Karpas-422 (cell line): Measurements from ENCODE around the gene TNS1. TPM values are rescaled to one million over a fixed set of nuclear protein-coding genes. Genes with fewer than 3 reads are reported as not detected.

ENCODE experiments used
- DNase-seq: peaks from one replicate; pipeline ENCODE4 v3.0.0-alpha.2; 2015
- H2AFZ ChIP-seq: fragments of 200-600 bp; sonication (generic); 2 replicates; pipeline ENCODE4 v1.6.1; 2014; ENCODE audit warnings: antibody characterized with exemption, low read length, mixed read lengths
- H3K27ac ChIP-seq: fragments of 200-600 bp; sonication (generic); 2 replicates; pipeline ENCODE4 v1.5.1; 2014; ENCODE audit warnings: mild to moderate bottlenecking, low read length, moderate library complexity
- H3K27me3 ChIP-seq: fragments of 200-600 bp; sonication (generic); 2 replicates; pipeline ENCODE4 v1.6.1; 2014; ENCODE audit warnings: low read length, mixed read lengths
- H3K36me3 ChIP-seq: fragments of 200-600 bp; sonication (generic); 2 replicates; pipeline ENCODE4 v1.6.1; 2014; ENCODE audit warnings: low read length, mixed read lengths; ENCODE audit not compliant: insufficient read depth
- H3K4me1 ChIP-seq: fragments of 200-600 bp; sonication (generic); 2 replicates; pipeline ENCODE4 v1.6.1; 2014; ENCODE audit warnings: mild to moderate bottlenecking, low read length, mixed read lengths
- H3K4me2 ChIP-seq: fragments of 200-600 bp; sonication (generic); 2 replicates; pipeline ENCODE4 v1.6.1; 2014; ENCODE audit warnings: low read length, low read depth, mild to moderate bottlenecking; ENCODE audit not compliant: poor library complexity, severe bottlenecking
- H3K4me3 ChIP-seq: fragments of 200-600 bp; sonication (generic); 2 replicates; pipeline ENCODE4 v1.5.1; 2014; ENCODE audit warnings: mild to moderate bottlenecking, antibody characterized with exemption, low read length, mixed read lengths
- H3K79me2 ChIP-seq: fragments of 200-600 bp; sonication (generic); 2 replicates; pipeline ENCODE4 v1.6.1; 2014; ENCODE audit warnings: mild to moderate bottlenecking, low read length, mixed read lengths
- H3K9ac ChIP-seq: fragments of 200-600 bp; sonication (generic); 2 replicates; pipeline ENCODE4 v1.6.0; 2014; ENCODE audit warnings: low read length
- H3K9me2 ChIP-seq: fragments of 200-600 bp; sonication (generic), shearing (Covaris generic); replicated peaks from 2 replicates; pipeline ENCODE4 v1.6.0; 2014; ENCODE audit warnings: mild to moderate bottlenecking, low read length, moderate library complexity; ENCODE audit not compliant: insufficient read depth
- H3K9me3 ChIP-seq: fragments of 300-700, 200-600 bp; sonication (generic); 2 replicates; pipeline ENCODE4 v1.6.1; 2014; ENCODE audit warnings: low read length, mixed read lengths
- H4K20me1 ChIP-seq: fragments of 200-600 bp; sonication (generic); 2 replicates; pipeline ENCODE4 v1.6.1; 2014; ENCODE audit warnings: mild to moderate bottlenecking, antibody characterized with exemption, low read length, low read depth; ENCODE audit not compliant: insufficient read depth
- total RNA-seq: library from RNA; depleted of rRNA; stranded (reverse); fragments of >200 nt; shearing (Covaris generic); gene quantifications from 2 replicates; pipeline ENCODE4 v1.2.3, GENCODE V29; 2014; ENCODE audit warnings: low replicate concordance

Gene TNS1
- total RNA-seq, 1 experiment from 2014 or later: 1.7 TPM

- no peak overlapping the region for H3K9ac ChIP-seq
- no peaks in the 10 kb centered on the region for H3K36me3 ChIP-seq
- H3K27ac ChIP-seq: no peak overlapping the region
- H4K20me1 ChIP-seq: no peaks in the 10 kb centered on the region
- no peak for DNase-seq
- no peaks in the 10 kb centered on the region for H3K27me3 ChIP-seq
- no peaks in the 10 kb centered on the region for H3K9me3 ChIP-seq
- H3K4me3 ChIP-seq: no peak overlapping the region
- no peak overlapping the region for H3K4me2 ChIP-seq
- no peaks in the 10 kb centered on the region for H3K4me1 ChIP-seq
- no peak overlapping the region for H2AFZ ChIP-seq
- H3K79me2 ChIP-seq: no peaks in the 10 kb centered on the region
- H3K9me2 ChIP-seq: no peaks in the 10 kb centered on the region
Measured at GRCh38 chr2:217826520-217826919, 176.3 kb downstream of the TNS1 start.

GRCh38 chr2:217825469-217826235 is 177.1 kb downstream of the TNS1 start:
- Histone ChIP-seq H3K4me1 (no peaks in the 10 kb centered on the region), H3K9me2 (no peaks in the 10 kb centered on the region), H2AFZ (no peak overlapping the region), H3K36me3 (no peaks in the 10 kb centered on the region), H3K4me2 (no peak overlapping the region), H3K9ac (no peak overlapping the region), H3K27ac (no peak overlapping the region), H3K4me3 (no peak overlapping the region), H4K20me1 (no peaks in the 10 kb centered on the region), H3K9me3 (no peaks in the 10 kb centered on the region), H3K79me2 (no peaks in the 10 kb centered on the region), H3K27me3 (no peaks in the 10 kb centered on the region)
- DNase-seq: no peak

- H3K79me2 ChIP-seq: no peaks in the 10 kb centered on the region
- H3K9ac ChIP-seq: no peak overlapping the region
- no peak overlapping the region for H3K27ac ChIP-seq
- no peak overlapping the region for H3K4me2 ChIP-seq
- no peaks in the 10 kb centered on the region for H3K36me3 ChIP-seq
- H3K9me3 ChIP-seq: no peaks in the 10 kb centered on the region
- no peak overlapping the region for H3K4me3 ChIP-seq
- no peaks in the 10 kb centered on the region for H3K4me1 ChIP-seq
- no peak for DNase-seq
- H3K27me3 ChIP-seq: no peaks in the 10 kb centered on the region
- H2AFZ ChIP-seq: no peak overlapping the region
- H4K20me1 ChIP-seq: no peaks in the 10 kb centered on the region
- H3K9me2 ChIP-seq: no peaks in the 10 kb centered on the region
Measured at GRCh38 chr2:217824223-217824622, 178.6 kb downstream of the TNS1 start.

GRCh38 chr2:217823626-217824025 is 179.2 kb downstream of the TNS1 start:
- no peaks in the 10 kb centered on the region for H4K20me1 ChIP-seq
- H3K9me3 ChIP-seq: no peaks in the 10 kb centered on the region
- no peak overlapping the region for H3K4me3 ChIP-seq
- H2AFZ ChIP-seq: no peak overlapping the region
- no peak for DNase-seq
- no peak overlapping the region for H3K4me2 ChIP-seq
- H3K9ac ChIP-seq: no peak overlapping the region
- no peak overlapping the region for H3K27ac ChIP-seq
- H3K27me3 ChIP-seq: no peaks in the 10 kb centered on the region
- H3K36me3 ChIP-seq: no peaks in the 10 kb centered on the region
- no peaks in the 10 kb centered on the region for H3K4me1 ChIP-seq
- H3K9me2 ChIP-seq: no peaks in the 10 kb centered on the region
- no peaks in the 10 kb centered on the region for H3K79me2 ChIP-seq

GRCh38 chr2:217822296-217823252 is 180.2 kb downstream of the TNS1 start:
- Histone ChIP-seq H3K9ac (no peak overlapping the region), H3K4me2 (no peak overlapping the region), H2AFZ (no peak overlapping the region), H3K27me3 (no peaks in the 10 kb centered on the region), H3K9me2 (no peaks in the 10 kb centered on the region), H3K4me3 (no peak overlapping the region), H4K20me1 (no peaks in the 10 kb centered on the region), H3K36me3 (no peaks in the 10 kb centered on the region), H3K4me1 (no peaks in the 10 kb centered on the region), H3K79me2 (no peaks in the 10 kb centered on the region), H3K27ac (no peak overlapping the region), H3K9me3 (no peaks in the 10 kb centered on the region)
- no peak for DNase-seq

GRCh38 chr2:217821536-217822147 is 181.2 kb downstream of the TNS1 start:
- no peak overlapping the region for H3K4me3 ChIP-seq
- no peak overlapping the region for H3K4me2 ChIP-seq
- no peaks in the 10 kb centered on the region for H3K36me3 ChIP-seq
- H3K9me3 ChIP-seq: no peaks in the 10 kb centered on the region
- DNase-seq: no peak
- H3K9ac ChIP-seq: no peak overlapping the region
- H3K79me2 ChIP-seq: no peaks in the 10 kb centered on the region
- H2AFZ ChIP-seq: no peak overlapping the region
- H3K4me1 ChIP-seq: no peaks in the 10 kb centered on the region
- no peak overlapping the region for H3K27ac ChIP-seq
- H4K20me1 ChIP-seq: no peaks in the 10 kb centered on the region
- H3K9me2 ChIP-seq: no peaks in the 10 kb centered on the region
- H3K27me3 ChIP-seq: no peaks in the 10 kb centered on the region

- H2AFZ ChIP-seq: no peak overlapping the region
- no peaks in the 10 kb centered on the region for H3K79me2 ChIP-seq
- H3K9me2 ChIP-seq: no peaks in the 10 kb centered on the region
- no peak for DNase-seq
- H3K27ac ChIP-seq: no peak overlapping the region
- H3K9ac ChIP-seq: no peak overlapping the region
- no peaks in the 10 kb centered on the region for H3K4me1 ChIP-seq
- H3K4me3 ChIP-seq: no peak overlapping the region
- no peak overlapping the region for H3K4me2 ChIP-seq
- no peaks in the 10 kb centered on the region for H3K36me3 ChIP-seq
- no peaks in the 10 kb centered on the region for H3K9me3 ChIP-seq
- H3K27me3 ChIP-seq: no peaks in the 10 kb centered on the region
- H4K20me1 ChIP-seq: no peaks in the 10 kb centered on the region
Measured at GRCh38 chr2:217820904-217821303, 181.9 kb downstream of the TNS1 start.
